Left ventricle myocardium inferior (tissue), 1 donor: ENCODE measurements around the gene PSMC3. TPM values are rescaled to one million over a fixed set of nuclear protein-coding genes. Genes with fewer than 3 reads are reported as not detected.

Experiments
- DNase-seq: peaks from one replicate; pipeline ENCODE4 v3.0.0-alpha.2; 2020
- H3K27ac ChIP-seq: fragments of 200-600 bp; replicated peaks from 2 replicates; pipeline ENCODE4 v1.8.0; 2021
- H3K27me3 ChIP-seq: fragments of 200-600 bp; 2 replicates; pipeline ENCODE4 v1.8.0; 2021; ENCODE audit warnings: low read depth
- H3K36me3 ChIP-seq: fragments of 200-600 bp; 2 replicates; pipeline ENCODE4 v1.8.0; 2021
- H3K4me1 ChIP-seq: fragments of 200-600 bp; 2 replicates; pipeline ENCODE4 v1.8.0; 2021
- H3K4me3 ChIP-seq: fragments of 200-600 bp; 2 replicates; pipeline ENCODE4 v1.8.0; 2021; ENCODE audit warnings: mild to moderate bottlenecking, moderate library complexity
- H3K9me3 ChIP-seq: fragments of 200-600 bp; replicated peaks from 2 replicates; pipeline ENCODE4 v1.8.0; 2021
- CTCF ChIP-seq: fragments of 200-600 bp; IDR thresholded peaks from 2 replicates; pipeline ENCODE4 v1.8.0; 2021; ENCODE audit warnings: antibody characterized with exemption, mild to moderate bottlenecking, borderline replicate concordance
- intact Hi-C: fragments of 100-400 bp; cut with micrococcal nuclease; formaldehyde crosslinking; loops from one replicate; pipeline ENCODE4 v1.11.0; 2022
- total RNA-seq: library from RNA; stranded (reverse); fragmentation: NEBNext Ultra II Directional; extraction: Animal tissue kit (Norgen Biotek cat#: 25700); gene quantifications from one replicate; pipeline ENCODE4 v1.2.1, GENCODE V29; 2021
- donor health status: DM: no; HTN: yes; CAD: no; lungs with severe emphysema.

PSMC3 gene
- total RNA-seq, 1 donor from 2014 or later = 146 TPM

- Histone ChIP-seq H3K27me3 (no peaks in the 10 kb centered on the region), H3K9me3 (no peaks in the 10 kb centered on the region), H3K36me3 (peaks cover 27% of the 10 kb centered on the region), H3K4me1 (peaks cover 53% of the 10 kb centered on the region), H3K27ac (peak overlapping the region; percentile 76), H3K4me3 (peak overlapping the region; percentile 37)
- intact Hi-C loops = loop anchor here (10.0 kb wide), 1 partner anchor 148 kb away; no protein-coding TSS in a partner anchor
- peak; percentile 23 for DNase-seq
- TF ChIP-seq CTCF = no peak
These were observed 40.5 kb upstream of the PSMC3 start for GRCh38 chr11:47466701-47467250.

- intact Hi-C loops = loop anchor here (10.0 kb wide), 1 partner anchor 149 kb away; no protein-coding TSS in a partner anchor
- DNase-seq = no peak
- TF ChIP-seq CTCF = no peak
- Histone ChIP-seq H3K4me1 (peaks cover 54% of the 10 kb centered on the region), H3K27me3 (no peaks in the 10 kb centered on the region), H3K4me3 (peak overlapping the region; percentile 37), H3K36me3 (peaks cover 21% of the 10 kb centered on the region), H3K27ac (peak overlapping the region; percentile 76), H3K9me3 (no peaks in the 10 kb centered on the region)
These were observed 40.0 kb upstream of the PSMC3 start for GRCh38 chr11:47466201-47466600.

- no peak for DNase-seq
- Histone ChIP-seq H3K4me3 (no peak overlapping the region), H3K27ac (peak overlapping the region; percentile 76), H3K27me3 (no peaks in the 10 kb centered on the region), H3K4me1 (peaks cover 60% of the 10 kb centered on the region), H3K36me3 (peaks cover 5% of the 10 kb centered on the region), H3K9me3 (no peaks in the 10 kb centered on the region)
- intact Hi-C loops = loop anchor here (10.0 kb wide), 1 partner anchor 150 kb away; no protein-coding TSS in a partner anchor
- no peak for TF ChIP-seq CTCF
These were observed 38.2 kb upstream of the PSMC3 start for GRCh38 chr11:47464483-47464882.

GRCh38 chr11:47461876-47462275 lies 35.6 kb upstream of the PSMC3 start:
- Histone ChIP-seq H3K9me3 (no peaks in the 10 kb centered on the region), H3K27me3 (no peaks in the 10 kb centered on the region), H3K27ac (no peak overlapping the region), H3K4me1 (peaks cover 35% of the 10 kb centered on the region), H3K36me3 (peaks cover 9% of the 10 kb centered on the region), H3K4me3 (no peak overlapping the region)
- DNase-seq = no peak
- intact Hi-C loops = loop anchor here (10.0 kb wide), 1 partner anchor 153 kb away; no protein-coding TSS in a partner anchor
- TF ChIP-seq CTCF = no peak

GRCh38 chr11:47460571-47461235 lies 34.5 kb upstream of the PSMC3 start:
- Histone ChIP-seq H3K27ac (no peak overlapping the region), H3K27me3 (no peaks in the 10 kb centered on the region), H3K4me3 (no peak overlapping the region), H3K4me1 (peaks cover 23% of the 10 kb centered on the region), H3K9me3 (no peaks in the 10 kb centered on the region), H3K36me3 (peaks cover 9% of the 10 kb centered on the region)
- TF ChIP-seq CTCF = no peak
- DNase-seq = no peak
- intact Hi-C loops = loop anchor here (10.0 kb wide), 1 partner anchor 154 kb away; no protein-coding TSS in a partner anchor
